Endothelial cell of umbilical vein (primary cell): ENCODE measurements around the gene CMTM8. TPM values are rescaled to one million over a fixed set of nuclear protein-coding genes. Genes with fewer than 3 reads are reported as not detected.
A peak's percentile ranks its signal among the peaks of the same experiment; 100 is the strongest.

Experiments used
- BruUV-seq: library from RNA; stranded (reverse); fragments of 400-500 nt; replicated peaks from 2 replicates; lab custom pipeline; 2021; lab: Mats Ljungman, UMichigan
- CTCF ChIA-PET: fragments of 300-600, 350-600 bp; sonication (Branson Sonifier 250); formaldehyde crosslinking; loops from one replicate; lab custom pipeline; 2021; ENCODE audit warnings: antibody characterized with exemption, inconsistent platforms; lab: Charles Lee
- POLR2A ChIA-PET: fragments of 300-600, 350-600 bp; sonication (Branson Sonifier 250); formaldehyde crosslinking; loops from one replicate; lab custom pipeline; 2021; ENCODE audit warnings: antibody characterized with exemption, inconsistent platforms; lab: Charles Lee
- DNase-seq: peaks from one replicate; pipeline ENCODE4 v3.0.0-alpha.2; 2011; ENCODE audit warnings: low read depth, low spot score
- FAIRE-seq: peaks from 2 replicates; lab custom pipeline; 2011; peaks lifted over from hg19 to GRCh38; lab: Jason Lieb, UNC
- H2AFZ ChIP-seq: 2 replicates; pipeline ENCODE4 v1.6.0; 2012; ENCODE audit warnings: low read depth, low read length, control low read depth, inconsistent platforms
- H3K27ac ChIP-seq: 2 replicates; pipeline ENCODE4 v1.5.1; 2011; ENCODE audit warnings: low read depth, mild to moderate bottlenecking, control low read depth, low read length, moderate library complexity; ENCODE audit not compliant: insufficient read depth
- H3K27me3 ChIP-seq, 2 experiments: 2 replicates each; pipeline versions ENCODE4 v1.6.0 to v1.6.1; 2011; ENCODE audit warnings: low read length in 2 of 2, mixed read lengths in 1 of 2; ENCODE audit not compliant: control insufficient read depth in 2 of 2, insufficient read depth in 2 of 2
- H3K36me3 ChIP-seq, 2 experiments: 2 replicates in 1 of 2; 3 replicates in 1 of 2; pipeline ENCODE4 v1.5.1; 2011; ENCODE audit warnings: low read length in 2 of 2, mild to moderate bottlenecking in 1 of 2, moderate library complexity in 1 of 2; ENCODE audit not compliant: control insufficient read depth in 2 of 2, insufficient read depth in 2 of 2; ENCODE audit errors: extremely low read depth in 1 of 2
- H3K4me1 ChIP-seq: 3 replicates; pipeline ENCODE4 v1.5.1; 2011; ENCODE audit warnings: mild to moderate bottlenecking, low read length; ENCODE audit not compliant: control insufficient read depth, insufficient read depth; ENCODE audit errors: extremely low read depth
- H3K4me2 ChIP-seq: 2 replicates; pipeline ENCODE4 v1.6.1; 2011; ENCODE audit warnings: low read length, control low read depth, mixed read lengths; ENCODE audit not compliant: insufficient read depth
- H3K4me3 ChIP-seq, 3 experiments: fragments of 200-600 bp in 1 of 3; sonication (generic), shearing (Covaris generic) in 1 of 3; replicated peaks in 1 of 3; 2 replicates each; pipeline ENCODE4 v1.5.1; 2011 to 2016; ENCODE audit warnings: control low read depth in 3 of 3, low read length in 3 of 3, mild to moderate bottlenecking in 2 of 3, inconsistent platforms in 1 of 3, low read depth in 1 of 3, moderate library complexity in 1 of 3; ENCODE audit not compliant: insufficient read depth in 1 of 3
- H3K79me2 ChIP-seq: 2 replicates; pipeline ENCODE4 v1.6.0; 2012; ENCODE audit warnings: low read length, inconsistent platforms; ENCODE audit not compliant: control insufficient read depth, insufficient read depth
- H3K9ac ChIP-seq: replicated peaks from 2 replicates; pipeline ENCODE3; 2011; ENCODE audit warnings: low read length, control low read depth; ENCODE audit not compliant: insufficient read depth; ENCODE audit errors: extremely low read depth
- H3K9me1 ChIP-seq: replicated peaks from 3 replicates; pipeline ENCODE4 v1.6.0; 2011; ENCODE audit warnings: mild to moderate bottlenecking, low read length; ENCODE audit not compliant: control insufficient read depth, insufficient read depth; ENCODE audit errors: extremely low read depth
- H3K9me3 ChIP-seq: replicated peaks from 2 replicates; pipeline ENCODE4 v1.5.1; 2012; ENCODE audit warnings: low read length, inconsistent platforms; ENCODE audit not compliant: control insufficient read depth, insufficient read depth
- H4K20me1 ChIP-seq: replicated peaks from 2 replicates; pipeline ENCODE3; 2011; ENCODE audit warnings: mild to moderate bottlenecking, low read length; ENCODE audit not compliant: control insufficient read depth, insufficient read depth; ENCODE audit errors: extremely low read depth
- EZH2 ChIP-seq: IDR thresholded peaks from 2 replicates; pipeline ENCODE4 v1.6.1; 2012; ENCODE audit warnings: borderline replicate concordance, low read depth, mild to moderate bottlenecking, moderate library complexity, low read length, inconsistent platforms; ENCODE audit not compliant: severe bottlenecking
- FOS ChIP-seq: IDR thresholded peaks from 2 replicates; pipeline ENCODE4 v1.6.1; 2011; ENCODE audit warnings: mild to moderate bottlenecking, low read length, moderate library complexity, borderline replicate concordance; ENCODE audit not compliant: insufficient read depth
- GATA2 ChIP-seq: IDR thresholded peaks from 2 replicates; pipeline ENCODE4 v1.7.0; 2011; ENCODE audit warnings: low read depth, mild to moderate bottlenecking, moderate library complexity, mixed read lengths, low read length; ENCODE audit not compliant: insufficient read length, insufficient read depth
- JUN ChIP-seq: IDR thresholded peaks from 2 replicates; pipeline ENCODE4 v1.6.1; 2011; ENCODE audit warnings: borderline replicate concordance, low read depth; ENCODE audit not compliant: insufficient read length, insufficient read depth
- MYC ChIP-seq: IDR thresholded peaks from one replicate; pipeline ENCODE4 v1.6.1; 2011; ENCODE audit warnings: mild to moderate bottlenecking, low read depth, low read length
- POLR2A ChIP-seq: IDR thresholded peaks from 2 replicates; pipeline ENCODE4 v1.6.1; 2012; ENCODE audit warnings: low read depth, mild to moderate bottlenecking, control low read depth, low read length
- POLR2AphosphoS5 ChIP-seq: IDR thresholded peaks from 2 replicates; pipeline ENCODE4 v1.6.1; 2012; ENCODE audit warnings: low read depth, mild to moderate bottlenecking, control low read depth, low read length, moderate library complexity; ENCODE audit not compliant: insufficient read depth
- dilution Hi-C: fragments of 300-500 bp; cut with MboI; formaldehyde crosslinking; loops from one replicate; pipeline ENCODE4 v1.15.0; 2019; ENCODE audit warnings: low sequenced_read_pairs; ENCODE audit not compliant: extremely low pct_ligation_motif_present
- intact Hi-C: fragments of 100-400 bp; cut with micrococcal nuclease; formaldehyde crosslinking; loops from one replicate; pipeline ENCODE4 v1.10.0; 2022
- polyA plus RNA-seq, 4 experiments: library from polyadenylated mRNA; depleted of rRNA in 3 of 4; stranded (reverse) in 3 of 4; unstranded in 1 of 4; fragments of >200 nt; gene quantifications; 2 replicates each; pipeline versions ENCODE4 v1.2.1 to v1.2.3, GENCODE V29; 2011 to 2012; ENCODE audit warnings: missing spikeins in 1 of 4
- total RNA-seq: library from RNA; stranded (reverse); gene quantifications from 2 replicates; pipeline ENCODE4 v1.2.3, GENCODE V29; 2021
- TF ChIP-seq, protein P1 (sequence below), 2 donors: IDR thresholded peaks; 1 replicate in 1 of 2; 2 replicates in 1 of 2; pipeline ENCODE4 v1.5.1; 2011; ENCODE audit warnings: low read length in 2 of 2, mild to moderate bottlenecking in 2 of 2, moderate library complexity in 2 of 2, control low read depth in 1 of 2, inconsistent platforms in 1 of 2, low read depth in 1 of 2; ENCODE audit not compliant: insufficient read depth in 1 of 2; ENCODE audit errors: extremely low read depth in 1 of 2
- TF ChIP-seq, protein P2 (sequence below): IDR thresholded peaks from 2 replicates; pipeline ENCODE4 v1.6.1; 2011; ENCODE audit not compliant: insufficient read depth, insufficient read length

CMTM8 gene
- total and polyA plus RNA-seq, 2 donors (not counting 3 experiments of a cell fraction or from before 2014, with no cell fraction given), result 7.3 to 11.9 TPM

- no peak for TF ChIP-seq FOS
- no peak for TF ChIP-seq EZH2
- no peak for TF ChIP-seq GATA2
- TF ChIP-seq POLR2AphosphoS5, result no peak
- TF ChIP-seq, protein P1, sequence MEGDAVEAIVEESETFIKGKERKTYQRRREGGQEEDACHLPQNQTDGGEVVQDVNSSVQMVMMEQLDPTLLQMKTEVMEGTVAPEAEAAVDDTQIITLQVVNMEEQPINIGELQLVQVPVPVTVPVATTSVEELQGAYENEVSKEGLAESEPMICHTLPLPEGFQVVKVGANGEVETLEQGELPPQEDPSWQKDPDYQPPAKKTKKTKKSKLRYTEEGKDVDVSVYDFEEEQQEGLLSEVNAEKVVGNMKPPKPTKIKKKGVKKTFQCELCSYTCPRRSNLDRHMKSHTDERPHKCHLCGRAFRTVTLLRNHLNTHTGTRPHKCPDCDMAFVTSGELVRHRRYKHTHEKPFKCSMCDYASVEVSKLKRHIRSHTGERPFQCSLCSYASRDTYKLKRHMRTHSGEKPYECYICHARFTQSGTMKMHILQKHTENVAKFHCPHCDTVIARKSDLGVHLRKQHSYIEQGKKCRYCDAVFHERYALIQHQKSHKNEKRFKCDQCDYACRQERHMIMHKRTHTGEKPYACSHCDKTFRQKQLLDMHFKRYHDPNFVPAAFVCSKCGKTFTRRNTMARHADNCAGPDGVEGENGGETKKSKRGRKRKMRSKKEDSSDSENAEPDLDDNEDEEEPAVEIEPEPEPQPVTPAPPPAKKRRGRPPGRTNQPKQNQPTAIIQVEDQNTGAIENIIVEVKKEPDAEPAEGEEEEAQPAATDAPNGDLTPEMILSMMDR (IDR thresholded peaks at IDR 0.05; ENCODE audit: extremely low read depth in 1 of 2, insufficient read depth in 1 of 2, low read depth in 1 of 2, low read length in 2 of 2), result no peak
- TF ChIP-seq, protein P2, sequence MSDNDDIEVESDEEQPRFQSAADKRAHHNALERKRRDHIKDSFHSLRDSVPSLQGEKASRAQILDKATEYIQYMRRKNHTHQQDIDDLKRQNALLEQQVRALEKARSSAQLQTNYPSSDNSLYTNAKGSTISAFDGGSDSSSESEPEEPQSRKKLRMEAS, result no peak
- no peak for TF ChIP-seq POLR2A
- TF ChIP-seq JUN, result no peak
- TF ChIP-seq MYC, result no peak
- no peak for FAIRE-seq
- intact Hi-C loops, result no loop called here
Observed at GRCh38 chr3:32216172-32216783, 22.2 kb upstream of the CMTM8 start.

More at GRCh38 chr3:32216172-32216783, 22.2 kb upstream of the CMTM8 start:
- dilution Hi-C loops, result no loop called here
- Histone ChIP-seq H3K4me1 (peaks cover 5% of the 10 kb centered on the region), H3K27ac (no peak overlapping the region), H3K9ac (no peak overlapping the region), H3K36me3 (no peaks in the 10 kb centered on the region), H4K20me1 (no peaks in the 10 kb centered on the region), H3K9me1 (no peaks in the 10 kb centered on the region), H3K4me2 (no peak overlapping the region), H3K9me3 (no peaks in the 10 kb centered on the region), H3K79me2 (no peaks in the 10 kb centered on the region), H2AFZ (peak overlapping the region; percentile 45), H3K4me3 (no peak overlapping the region), H3K27me3 (no peaks in the 10 kb centered on the region)
- ChIA-PET CTCF (interaction anchor here (1.2 kb wide), 2 partner anchors 36 to 158 kb away, joined by 3 to 4 read pairs; no protein-coding TSS in a partner anchor), POLR2A (no interaction called here)
- DNase-seq, result no peak
- no TSS peak for BruUV-seq
